ENCODE results near the gene IL33. TPM values are rescaled to one million over a fixed set of nuclear protein-coding genes. Genes with fewer than 3 reads are reported as not detected.

Gene IL33
- total RNA-seq, 1 donor from 2014 or later, result not detected

DNA sequence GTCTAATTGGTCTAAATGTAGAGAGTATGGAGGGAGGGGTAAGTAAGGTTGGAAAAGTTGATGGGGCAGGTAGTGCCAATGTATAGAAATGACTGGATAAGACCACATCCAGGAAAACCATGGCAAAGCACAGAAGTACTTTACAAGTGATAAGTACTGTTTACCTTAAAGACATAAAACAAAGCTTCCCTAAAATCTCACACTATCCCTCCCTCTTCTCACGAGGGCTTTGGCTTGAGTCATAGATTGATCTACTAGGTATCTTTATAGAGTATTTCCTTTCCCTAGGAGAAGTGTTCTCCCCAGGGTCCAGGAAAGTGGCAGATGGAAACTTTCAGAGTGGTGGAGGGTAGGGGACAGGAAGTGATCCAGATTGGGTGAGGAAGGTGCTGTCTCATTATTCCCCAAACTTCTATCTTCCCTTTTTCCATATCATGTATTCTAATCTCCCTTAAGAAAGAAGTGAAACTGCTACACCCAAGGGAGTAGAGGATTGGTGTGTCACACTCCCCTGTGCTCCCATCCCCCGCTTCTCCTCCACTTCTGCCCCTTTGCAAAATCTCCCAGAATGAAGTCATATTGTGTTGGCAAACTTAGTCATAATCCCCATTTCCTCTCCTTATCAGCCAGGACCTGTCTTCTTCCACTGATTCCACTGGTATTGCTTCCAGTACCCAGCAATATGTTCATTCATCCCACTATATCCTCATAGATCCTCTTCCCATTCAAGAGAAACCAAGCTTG lies 14.6 kb downstream of the IL33 start:
- Mint-ChIP-seq H3K4me3 (ENCODE audit: unreplicated experiment) (no peak overlapping the region), H3K27ac (ENCODE audit: unreplicated experiment) (no peak overlapping the region), H3K36me3 (ENCODE audit: unreplicated experiment) (no peaks in the 10 kb centered on the region), H3K4me1 (ENCODE audit: low read depth, unreplicated experiment) (no peaks in the 10 kb centered on the region), H3K27me3 (ENCODE audit: unreplicated experiment) (no peaks in the 10 kb centered on the region), H3K9me3 (ENCODE audit: unreplicated experiment) (no peaks in the 10 kb centered on the region)
- TF ChIP-seq CTCF (IDR thresholded peaks at IDR 0.05; ENCODE audit: partially characterized antibody, unreplicated experiment), result no peak
- no peak for DNase-seq

GRCh38 chr9:6232336-6232945 lies 16.8 kb downstream of the IL33 start:
- H3K9me3 Mint-ChIP-seq (ENCODE audit: unreplicated experiment), result no peaks in the 10 kb centered on the region
- no peaks in the 10 kb centered on the region for H3K27me3 Mint-ChIP-seq (ENCODE audit: unreplicated experiment)
- no peak overlapping the region for H3K4me3 Mint-ChIP-seq (ENCODE audit: unreplicated experiment)
- no peak for DNase-seq
- no peak overlapping the region for H3K27ac Mint-ChIP-seq (ENCODE audit: unreplicated experiment)
- H3K4me1 Mint-ChIP-seq (ENCODE audit: low read depth, unreplicated experiment), result no peaks in the 10 kb centered on the region
- TF ChIP-seq CTCF (IDR thresholded peaks at IDR 0.05; ENCODE audit: partially characterized antibody, unreplicated experiment), result no peak
- no peaks in the 10 kb centered on the region for H3K36me3 Mint-ChIP-seq (ENCODE audit: unreplicated experiment)

GRCh38 chr9:6234014-6234413 lies 18.4 kb downstream of the IL33 start:
- Mint-ChIP-seq H3K27ac (ENCODE audit: unreplicated experiment) (no peak overlapping the region), H3K4me1 (ENCODE audit: low read depth, unreplicated experiment) (no peaks in the 10 kb centered on the region), H3K27me3 (ENCODE audit: unreplicated experiment) (no peaks in the 10 kb centered on the region), H3K4me3 (ENCODE audit: unreplicated experiment) (no peak overlapping the region), H3K9me3 (ENCODE audit: unreplicated experiment) (no peaks in the 10 kb centered on the region), H3K36me3 (ENCODE audit: unreplicated experiment) (no peaks in the 10 kb centered on the region)
- no peak for DNase-seq
- no peak for TF ChIP-seq CTCF (IDR thresholded peaks at IDR 0.05; ENCODE audit: partially characterized antibody, unreplicated experiment)

- TF ChIP-seq CTCF (IDR thresholded peaks at IDR 0.05; ENCODE audit: partially characterized antibody, unreplicated experiment), result no peak
- H3K27me3 Mint-ChIP-seq (ENCODE audit: unreplicated experiment), result no peaks in the 10 kb centered on the region
- H3K4me1 Mint-ChIP-seq (ENCODE audit: low read depth, unreplicated experiment), result no peaks in the 10 kb centered on the region
- H3K27ac Mint-ChIP-seq (ENCODE audit: unreplicated experiment), result no peak overlapping the region
- no peak for DNase-seq
- peaks cover 1% of the 10 kb centered on the region for H3K9me3 Mint-ChIP-seq (ENCODE audit: unreplicated experiment)
- no peak overlapping the region for H3K4me3 Mint-ChIP-seq (ENCODE audit: unreplicated experiment)
- no peaks in the 10 kb centered on the region for H3K36me3 Mint-ChIP-seq (ENCODE audit: unreplicated experiment)
These were observed 21.7 kb downstream of the IL33 start for GRCh38 chr9:6237267-6237666.

DNA sequence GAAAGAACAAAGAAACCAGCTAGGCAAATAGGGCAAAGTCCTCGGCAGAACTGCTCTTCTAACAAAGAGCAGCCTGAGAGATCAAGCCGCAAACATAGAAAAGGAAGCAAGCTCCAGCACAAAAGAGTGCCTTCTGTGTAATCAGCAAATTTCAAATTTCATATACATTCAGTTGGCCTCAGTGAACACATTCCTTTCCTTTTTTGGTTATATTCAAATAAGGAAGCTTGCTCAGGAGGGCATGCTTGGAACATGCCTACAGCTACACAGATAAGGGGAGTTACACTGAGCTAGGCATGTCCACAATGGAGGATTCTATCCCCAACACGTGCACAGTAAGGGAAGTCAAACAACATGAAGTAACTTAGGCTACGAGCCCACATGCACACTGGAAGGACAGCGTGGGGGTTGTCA lies 23.4 kb downstream of the IL33 start:
- Mint-ChIP-seq H3K27me3 (ENCODE audit: unreplicated experiment) (no peaks in the 10 kb centered on the region), H3K4me3 (ENCODE audit: unreplicated experiment) (no peak overlapping the region), H3K9me3 (ENCODE audit: unreplicated experiment) (peaks cover 1% of the 10 kb centered on the region), H3K27ac (ENCODE audit: unreplicated experiment) (no peak overlapping the region), H3K36me3 (ENCODE audit: unreplicated experiment) (no peaks in the 10 kb centered on the region), H3K4me1 (ENCODE audit: low read depth, unreplicated experiment) (no peaks in the 10 kb centered on the region)
- no peak for TF ChIP-seq CTCF (IDR thresholded peaks at IDR 0.05; ENCODE audit: partially characterized antibody, unreplicated experiment)
- DNase-seq, result no peak

Measured in glutamatergic neuron (in vitro differentiated cells).